Glutamatergic neuron (in vitro differentiated cells): ENCODE measurements around the gene BMI1. TPM values are rescaled to one million over a fixed set of nuclear protein-coding genes. Genes with fewer than 3 reads are reported as not detected.

ENCODE experiments used
- DNase-seq: peaks from one replicate; pipeline ENCODE4 v3.0.0; 2022
- H3K27ac Mint-ChIP-seq: one replicate; pipeline ENCODE4 v1.8.0; 2020; ENCODE audit warnings: mild to moderate bottlenecking, mixed read lengths, inconsistent platforms; ENCODE audit not compliant: unreplicated experiment
- H3K27me3 Mint-ChIP-seq: one replicate; pipeline ENCODE4 v1.8.0; 2020; ENCODE audit warnings: mild to moderate bottlenecking, moderate library complexity, mixed read lengths, inconsistent platforms; ENCODE audit not compliant: unreplicated experiment
- H3K36me3 Mint-ChIP-seq: one replicate; pipeline ENCODE4 v1.8.0; 2020; ENCODE audit warnings: mild to moderate bottlenecking, mixed read lengths, inconsistent platforms; ENCODE audit not compliant: unreplicated experiment
- H3K4me1 Mint-ChIP-seq: one replicate; pipeline ENCODE4 v1.8.0; 2020; ENCODE audit warnings: mild to moderate bottlenecking, low read depth, mixed read lengths, inconsistent platforms; ENCODE audit not compliant: unreplicated experiment
- H3K4me3 Mint-ChIP-seq: one replicate; pipeline ENCODE4 v1.8.0; 2020; ENCODE audit warnings: mild to moderate bottlenecking, mixed read lengths, inconsistent platforms; ENCODE audit not compliant: unreplicated experiment
- H3K9me3 Mint-ChIP-seq: one replicate; pipeline ENCODE4 v1.8.0; 2020; ENCODE audit warnings: mild to moderate bottlenecking, moderate library complexity, mixed read lengths, inconsistent platforms; ENCODE audit not compliant: unreplicated experiment
- total RNA-seq: library from RNA; stranded (reverse); fragmentation: NEBNext Ultra II Directional; extraction: Animal tissue kit (Norgen Biotek cat#: 25700); gene quantifications from one replicate; pipeline ENCODE4 v1.2.1, GENCODE V29; 2021; ENCODE audit not compliant: unreplicated experiment
- TF ChIP-seq, protein P1 (sequence below): fragments of 200-600 bp; sonication (generic); IDR thresholded peaks from one replicate; pipeline ENCODE4 v1.5.0; 2021; ENCODE audit not compliant: partially characterized antibody, unreplicated experiment

The BMI1 gene
- total RNA-seq, 1 donor from 2014 or later = 23.3 TPM

- peaks cover 22% of the 10 kb centered on the region for H3K27me3 Mint-ChIP-seq
- H3K27ac Mint-ChIP-seq = no peak overlapping the region
- TF ChIP-seq, protein P1, sequence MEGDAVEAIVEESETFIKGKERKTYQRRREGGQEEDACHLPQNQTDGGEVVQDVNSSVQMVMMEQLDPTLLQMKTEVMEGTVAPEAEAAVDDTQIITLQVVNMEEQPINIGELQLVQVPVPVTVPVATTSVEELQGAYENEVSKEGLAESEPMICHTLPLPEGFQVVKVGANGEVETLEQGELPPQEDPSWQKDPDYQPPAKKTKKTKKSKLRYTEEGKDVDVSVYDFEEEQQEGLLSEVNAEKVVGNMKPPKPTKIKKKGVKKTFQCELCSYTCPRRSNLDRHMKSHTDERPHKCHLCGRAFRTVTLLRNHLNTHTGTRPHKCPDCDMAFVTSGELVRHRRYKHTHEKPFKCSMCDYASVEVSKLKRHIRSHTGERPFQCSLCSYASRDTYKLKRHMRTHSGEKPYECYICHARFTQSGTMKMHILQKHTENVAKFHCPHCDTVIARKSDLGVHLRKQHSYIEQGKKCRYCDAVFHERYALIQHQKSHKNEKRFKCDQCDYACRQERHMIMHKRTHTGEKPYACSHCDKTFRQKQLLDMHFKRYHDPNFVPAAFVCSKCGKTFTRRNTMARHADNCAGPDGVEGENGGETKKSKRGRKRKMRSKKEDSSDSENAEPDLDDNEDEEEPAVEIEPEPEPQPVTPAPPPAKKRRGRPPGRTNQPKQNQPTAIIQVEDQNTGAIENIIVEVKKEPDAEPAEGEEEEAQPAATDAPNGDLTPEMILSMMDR = no peak
- H3K4me1 Mint-ChIP-seq = peaks cover 1% of the 10 kb centered on the region
- H3K9me3 Mint-ChIP-seq = peaks cover 13% of the 10 kb centered on the region
- no peak overlapping the region for H3K4me3 Mint-ChIP-seq
- no peak for DNase-seq
- H3K36me3 Mint-ChIP-seq = peaks cover 4% of the 10 kb centered on the region
Observed at GRCh38 chr10:22338185-22338900, 17.4 kb downstream of the BMI1 start.

GRCh38 chr10:22338931-22339330 is 18.0 kb downstream of the BMI1 start:
- DNase-seq = no peak
- Mint-ChIP-seq H3K27ac (no peak overlapping the region), H3K4me1 (peaks cover 1% of the 10 kb centered on the region), H3K36me3 (no peaks in the 10 kb centered on the region), H3K4me3 (no peak overlapping the region), H3K27me3 (peaks cover 19% of the 10 kb centered on the region), H3K9me3 (peaks cover 10% of the 10 kb centered on the region)
- TF ChIP-seq, protein P1 = no peak

DNA sequence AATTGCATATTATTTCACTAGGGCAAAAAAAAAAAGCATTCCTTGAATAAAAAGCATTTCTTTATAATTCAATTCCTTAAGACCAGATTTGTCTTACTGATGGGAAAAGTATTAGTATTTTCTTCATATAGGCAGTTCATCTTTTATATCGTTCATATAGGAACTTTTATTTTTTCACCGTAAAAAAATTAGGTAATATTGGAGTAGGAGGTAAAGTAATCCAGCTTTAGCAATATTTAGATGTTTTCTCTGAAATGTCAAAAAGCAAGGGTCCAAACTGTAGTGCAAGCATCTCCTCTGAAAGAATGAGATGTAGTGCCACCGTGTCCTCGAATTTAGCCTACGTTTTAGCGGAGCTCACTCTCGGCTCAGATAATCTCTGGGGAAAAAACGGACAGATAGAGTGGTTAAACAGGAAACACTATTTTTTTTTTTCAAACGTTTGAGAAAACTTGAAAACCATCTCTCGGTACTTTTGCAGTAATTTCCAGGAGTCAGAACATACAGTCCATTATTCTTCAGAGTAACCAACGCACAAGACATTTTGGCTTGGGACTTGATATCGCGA is 18.9 kb downstream of the BMI1 start:
- H3K27me3 Mint-ChIP-seq = peaks cover 25% of the 10 kb centered on the region

DNA sequence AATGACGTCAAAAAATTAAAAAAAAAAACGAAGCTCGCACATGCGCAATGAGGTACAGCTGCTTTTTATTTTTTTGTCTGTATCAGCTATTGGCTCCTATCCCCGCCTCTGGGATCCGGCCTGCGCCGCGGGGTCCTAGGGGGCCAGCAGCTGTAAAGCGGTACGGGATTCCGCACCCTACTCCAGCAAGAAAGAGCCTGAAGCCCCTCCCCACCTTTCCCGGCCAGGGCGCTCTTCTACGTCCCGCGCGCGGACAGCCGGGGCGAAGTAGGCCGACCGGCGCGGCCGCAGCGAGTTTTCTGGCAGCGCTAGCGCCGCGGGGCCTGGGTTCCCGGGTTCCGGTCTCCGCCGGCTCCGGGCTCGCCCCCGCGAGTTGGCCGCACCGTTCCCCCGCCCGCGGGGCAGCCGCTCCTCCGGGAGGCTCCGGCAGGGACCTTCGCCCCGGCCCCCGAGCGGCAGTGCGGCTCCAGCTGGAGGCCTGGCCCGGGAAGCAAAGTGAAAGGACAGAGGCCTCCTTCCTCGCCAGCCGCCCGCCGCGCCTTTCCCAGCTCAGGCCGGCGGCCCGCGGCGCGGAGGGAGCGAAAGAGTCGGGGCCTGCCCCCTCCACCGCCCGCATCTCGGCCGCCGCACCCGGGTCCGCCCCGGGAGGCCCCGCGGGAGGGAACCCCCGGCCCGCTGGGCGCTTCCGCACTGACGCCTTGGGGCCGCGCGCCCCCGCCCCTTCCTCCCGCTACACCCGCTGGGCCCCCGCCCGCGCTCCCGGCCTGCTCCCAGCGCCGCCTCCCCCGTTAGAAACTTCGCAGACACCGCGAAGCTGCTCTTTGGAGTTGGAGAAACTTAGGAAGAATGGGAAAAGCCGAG is 19.7 kb downstream of the BMI1 start:
- peaks cover 4% of the 10 kb centered on the region for H3K36me3 Mint-ChIP-seq
- peak; percentile 61 for DNase-seq
- H3K27ac Mint-ChIP-seq = no peak overlapping the region
- peaks cover 24% of the 10 kb centered on the region for H3K27me3 Mint-ChIP-seq
- TF ChIP-seq, protein P1 = no peak
- peaks cover 1% of the 10 kb centered on the region for H3K4me1 Mint-ChIP-seq
- peaks cover 10% of the 10 kb centered on the region for H3K9me3 Mint-ChIP-seq
- peak overlapping the region; percentile 89 for H3K4me3 Mint-ChIP-seq

More for the DNA sequence above, 18.9 kb downstream of the BMI1 start:
- peaks cover 1% of the 10 kb centered on the region for H3K4me1 Mint-ChIP-seq
- DNase-seq = no peak
- peaks cover 10% of the 10 kb centered on the region for H3K9me3 Mint-ChIP-seq
- no peak overlapping the region for H3K27ac Mint-ChIP-seq
- peak overlapping the region; percentile 89 for H3K4me3 Mint-ChIP-seq
- H3K36me3 Mint-ChIP-seq = peaks cover 4% of the 10 kb centered on the region
- TF ChIP-seq, protein P1 = no peak
